ENCODE results near the gene TCF25.
"Not testable (repeated sequence)": the region's sequence is repeated elsewhere in the genome, so short reads cannot be mapped to it uniquely, and the experiment has no call there.

Gene TCF25

GRCh38 chr16:89902980-89903379 lies 29.6 kb downstream of the TCF25 start:
- no peak for DNase-seq (ENCODE audit: extremely low read depth in 1 of 2, low read depth in 1 of 2)

GRCh38 chr16:89903908-89904515 lies 30.6 kb downstream of the TCF25 start:
- DNase-seq (ENCODE audit: extremely low read depth in 1 of 2, low read depth in 1 of 2), result no peak

DNA sequence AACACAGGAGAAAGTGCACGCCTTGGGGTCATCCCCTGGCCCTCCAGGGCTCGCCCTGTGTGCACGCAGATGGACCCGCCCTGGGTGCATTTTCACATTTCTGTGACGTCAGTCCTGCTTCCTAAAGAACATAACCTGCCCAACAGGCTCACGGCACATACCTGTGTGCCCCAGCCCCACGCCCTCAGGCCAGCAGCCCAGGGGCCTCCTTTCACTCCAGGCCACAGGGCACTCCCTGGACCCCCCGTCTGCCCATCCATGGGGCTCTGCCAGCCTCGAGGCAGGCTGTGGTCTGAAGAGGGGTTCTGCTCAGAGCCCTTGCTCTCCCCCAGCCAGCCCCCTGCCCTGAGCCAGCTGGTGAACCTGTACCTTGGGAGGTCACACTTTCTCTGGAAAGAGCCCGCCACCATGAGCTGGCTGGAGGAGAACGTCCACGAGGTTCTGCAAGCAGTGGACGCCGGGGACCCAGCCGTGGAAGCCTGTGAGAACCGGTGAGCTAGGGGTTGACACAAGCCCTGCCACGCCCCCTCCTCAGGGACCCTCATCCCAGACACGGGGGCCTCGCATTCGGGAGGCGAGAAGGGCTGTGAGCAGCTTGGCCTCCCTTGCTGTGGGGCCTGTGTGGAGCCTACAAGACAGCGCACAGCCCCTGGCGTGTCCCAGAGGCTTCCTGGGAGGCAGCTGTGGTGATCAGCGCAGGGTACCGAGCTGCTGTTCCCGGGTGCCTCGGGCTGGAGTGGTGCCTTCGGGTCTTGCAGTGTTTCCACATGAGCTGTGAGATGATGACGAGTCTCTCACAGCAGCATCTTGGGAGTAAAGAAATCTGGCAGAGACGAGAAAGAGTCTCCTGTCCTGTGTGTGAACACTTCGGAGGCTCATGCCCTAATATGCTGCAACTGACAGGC lies 31.5 kb downstream of the TCF25 start:
- no peak for DNase-seq (ENCODE audit: extremely low read depth in 1 of 2, low read depth in 1 of 2)

DNA sequence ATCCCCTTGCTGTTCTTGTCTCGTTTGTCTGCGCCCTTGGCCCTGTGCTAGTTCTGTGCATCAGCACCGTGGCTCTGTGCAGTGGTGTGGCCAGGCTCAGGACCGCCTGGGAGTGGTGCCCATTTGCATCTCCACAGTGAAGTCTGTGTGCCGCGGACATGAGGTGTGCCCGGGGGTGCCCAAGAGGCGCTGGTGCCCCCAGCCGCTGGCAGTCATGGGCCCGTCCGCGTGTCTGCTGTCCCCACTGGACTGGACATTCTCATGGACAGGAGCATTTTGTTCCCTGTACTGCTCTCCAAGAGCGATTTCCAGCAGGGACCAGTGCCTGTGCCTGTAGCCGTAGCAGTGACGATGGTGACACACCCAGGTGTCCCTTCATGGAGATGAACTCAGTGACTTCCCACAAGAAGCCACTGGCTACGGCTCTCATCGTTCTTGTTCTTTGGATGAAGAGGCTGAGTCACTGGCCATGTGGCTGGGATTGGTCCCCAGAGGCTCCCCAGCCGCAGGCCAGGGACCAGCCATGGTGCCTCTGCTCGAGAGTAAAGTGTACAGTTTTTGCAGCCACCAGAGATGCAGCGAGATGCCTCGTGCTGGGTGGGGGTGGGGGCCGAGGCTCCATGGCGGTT lies 32.2 kb downstream of the TCF25 start:
- no peak for DNase-seq (ENCODE audit: extremely low read depth in 1 of 2, low read depth in 1 of 2)

DNA sequence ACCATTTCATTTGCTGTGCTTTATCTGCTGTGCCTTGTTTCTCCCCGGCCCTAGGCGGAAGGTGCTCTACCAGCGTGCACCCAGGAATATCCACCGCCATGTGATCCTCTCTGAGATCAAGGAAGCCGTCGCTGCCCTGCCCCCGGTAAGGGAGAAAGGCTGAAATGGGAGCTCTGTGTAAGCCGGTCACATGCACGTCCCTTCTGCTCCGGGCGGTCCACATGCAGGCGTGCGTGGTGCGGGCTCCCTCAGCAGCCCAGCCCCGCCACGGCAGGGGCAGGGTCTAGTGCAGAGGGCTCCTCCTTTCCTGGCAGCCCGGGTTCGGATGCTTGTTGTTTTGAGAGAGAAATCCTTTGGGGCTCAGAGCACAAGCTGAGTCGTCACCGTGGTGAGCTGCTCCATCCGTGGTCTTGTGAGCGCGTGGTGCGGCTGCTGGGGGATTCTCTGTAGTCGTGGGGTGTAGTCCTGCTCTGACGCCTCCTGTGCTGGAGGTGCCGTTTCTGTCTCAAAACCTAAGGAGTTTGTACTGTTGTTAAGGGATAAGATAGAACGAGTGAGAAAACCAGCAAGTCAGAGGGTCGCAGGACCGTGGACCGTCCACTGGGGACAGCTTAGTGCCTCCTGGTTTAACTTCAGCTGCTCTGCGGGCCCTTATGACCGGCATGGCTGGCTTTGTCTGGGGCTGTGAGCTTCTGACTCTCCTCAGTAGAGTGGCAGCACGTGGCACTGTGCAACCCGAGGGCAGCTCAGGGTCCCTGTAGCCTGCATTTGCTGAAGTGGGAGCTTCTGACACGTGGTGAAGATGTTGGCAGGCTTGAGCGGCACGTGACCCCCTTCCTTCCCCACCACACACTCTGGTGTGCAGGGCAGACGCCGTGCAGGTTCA lies 33.0 kb downstream of the TCF25 start:
- no peak for DNase-seq (ENCODE audit: extremely low read depth in 1 of 2, low read depth in 1 of 2)

DNA sequence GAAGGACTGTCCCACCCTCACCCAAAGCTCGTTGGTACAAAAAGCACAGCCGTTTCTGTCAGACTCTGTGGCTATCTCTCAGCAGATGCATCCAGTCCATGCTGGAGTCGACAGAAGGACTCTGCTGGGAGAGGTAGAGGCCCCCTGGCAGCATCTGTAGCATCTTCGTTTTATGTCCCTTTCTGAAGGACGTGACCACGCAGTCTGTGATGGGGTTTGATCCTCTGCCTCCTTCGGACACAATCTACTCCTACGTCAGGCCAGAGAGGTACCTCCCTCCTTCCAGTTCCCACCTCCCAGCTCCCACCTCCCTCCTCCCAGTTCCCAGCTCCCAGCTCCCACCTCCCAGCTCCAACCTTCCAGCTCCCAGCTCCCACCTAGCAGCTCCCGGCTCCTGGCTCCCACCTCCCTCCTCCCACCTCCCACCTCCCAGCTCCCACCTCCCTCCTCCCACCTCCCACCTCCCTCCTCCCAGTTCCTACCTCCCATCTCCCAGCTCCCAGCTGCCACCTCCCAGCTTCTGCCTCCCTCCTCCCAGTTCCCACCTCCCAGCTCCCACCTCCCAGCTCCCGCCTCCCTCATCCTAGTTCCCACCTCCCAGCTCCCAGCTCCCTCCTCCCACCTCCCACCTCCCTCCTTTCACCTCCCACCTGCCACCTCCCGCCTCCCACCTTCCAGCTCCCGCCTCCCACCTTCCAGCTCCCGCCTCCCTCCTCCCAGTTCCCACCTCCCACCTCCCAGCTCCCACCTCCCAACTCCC lies 33.8 kb downstream of the TCF25 start:
- DNase-seq (ENCODE audit: extremely low read depth in 1 of 2, low read depth in 1 of 2), result no peak

DNA sequence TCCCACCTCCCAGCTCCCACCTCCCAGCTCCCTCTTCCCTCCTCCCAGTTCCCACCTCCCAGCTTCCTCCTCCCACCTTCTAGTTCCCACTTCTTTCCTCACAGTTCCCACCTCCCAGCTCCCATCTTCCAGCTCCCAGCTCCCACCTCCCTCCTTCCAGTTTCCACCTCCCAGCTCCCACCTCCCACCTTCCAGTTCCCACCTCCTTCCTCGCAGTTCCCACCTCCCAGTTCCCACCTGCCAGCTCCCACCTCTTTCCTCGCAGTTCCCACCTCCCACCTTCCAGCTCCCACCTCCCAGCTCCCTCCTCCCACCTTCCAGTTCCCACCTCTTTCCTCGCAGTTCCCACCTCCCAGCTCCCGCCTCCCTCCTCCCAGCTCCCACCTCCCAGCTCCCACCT lies 34.8 kb downstream of the TCF25 start:
- no peak for DNase-seq (ENCODE audit: extremely low read depth in 1 of 2, low read depth in 1 of 2)

- no peak for DNase-seq (ENCODE audit: extremely low read depth in 1 of 2, low read depth in 1 of 2)
These were observed 36.7 kb downstream of the TCF25 start for GRCh38 chr16:89909777-89910716.

DNA sequence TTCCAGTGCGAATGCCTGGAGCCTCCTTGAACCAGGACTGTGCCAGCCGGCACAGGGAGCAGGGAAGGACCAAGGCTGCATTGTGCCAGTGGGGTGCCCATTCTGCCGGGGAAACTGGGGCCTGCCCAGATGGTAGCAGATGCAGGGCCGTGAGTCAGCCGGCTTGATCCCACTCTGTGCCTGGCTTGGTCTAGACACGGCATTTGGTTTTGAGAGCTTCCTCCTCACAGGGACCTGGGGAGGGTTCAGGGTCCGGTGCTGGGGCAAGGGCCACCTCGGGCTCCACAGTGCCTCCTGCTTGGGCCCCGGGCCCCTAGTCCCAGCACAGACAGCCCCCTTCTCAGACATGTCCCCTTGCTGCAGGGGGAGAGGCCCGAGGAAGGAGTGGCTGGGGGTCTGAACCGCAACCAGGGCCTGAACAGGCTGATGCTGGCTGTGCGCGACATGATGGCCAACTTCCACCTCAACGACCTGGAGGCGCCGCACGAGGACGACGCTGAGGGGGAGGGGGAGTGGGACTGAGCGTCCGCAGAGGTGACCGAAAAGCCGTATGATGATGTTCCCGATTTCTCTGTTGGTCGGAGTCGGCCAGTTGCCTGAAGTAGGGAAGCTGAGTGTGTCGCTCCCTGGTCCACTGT lies 37.4 kb downstream of the TCF25 start:
- DNase-seq (ENCODE audit: extremely low read depth in 1 of 2, low read depth in 1 of 2), result no peak

GRCh38 chr16:89911375-89911774 lies 38.0 kb downstream of the TCF25 start:
- DNase-seq (ENCODE audit: extremely low read depth in 1 of 2, low read depth in 1 of 2), result no peak

GRCh38 chr16:89912143-89912542 lies 38.8 kb downstream of the TCF25 start:
- no peak for DNase-seq (ENCODE audit: extremely low read depth in 1 of 2, low read depth in 1 of 2)

- no peak for DNase-seq (ENCODE audit: extremely low read depth in 1 of 2, low read depth in 1 of 2)
These were observed 39.2 kb downstream of the TCF25 start for GRCh38 chr16:89912627-89913026.

GRCh38 chr16:89913408-89914387 lies 40.3 kb downstream of the TCF25 start:
- DNase-seq (ENCODE audit: extremely low read depth in 1 of 2, low read depth in 1 of 2), result no peak

GRCh38 chr16:89914642-89915285 lies 41.4 kb downstream of the TCF25 start:
- not testable (repeated sequence) for DNase-seq (ENCODE audit: extremely low read depth in 1 of 2, low read depth in 1 of 2)

- DNase-seq (ENCODE audit: extremely low read depth in 1 of 2, low read depth in 1 of 2), result no peak
These were observed 42.2 kb downstream of the TCF25 start for GRCh38 chr16:89915303-89916232.

Data from stimulated activated CD8-positive, alpha-beta memory T cell treated with anti-CD3 and anti-CD28 coated beads, Interleukin-7, amount 100 ng/mL, for 48 hours (primary cell).